ENCODE measurements around the gene SMCR8.
"Not testable (repeated sequence)": the region's sequence is repeated elsewhere in the genome, so short reads cannot be mapped to it uniquely, and the experiment has no call there.

Gene SMCR8

GRCh38 chr17:18360518-18360917 lies 45.4 kb downstream of the SMCR8 start:
- DNase-seq (ENCODE audit: low read depth): no peak

- no peak for DNase-seq (ENCODE audit: low read depth)
Measured at GRCh38 chr17:18361837-18362697, 47.0 kb downstream of the SMCR8 start.

GRCh38 chr17:18362698-18363100 lies 47.6 kb downstream of the SMCR8 start:
- no peak for DNase-seq (ENCODE audit: low read depth)

- DNase-seq (ENCODE audit: low read depth): peak; percentile 86
Measured at GRCh38 chr17:18363101-18364049, 48.3 kb downstream of the SMCR8 start, which contains the start of gene SHMT1. TSS of gene SHMT1 (minus strand) at chr17:18363550. CDS start at chr17:18355981, 7,569 bp downstream.

GRCh38 chr17:18364166-18364565 lies 49.1 kb downstream of the SMCR8 start:
- no peak for DNase-seq (ENCODE audit: low read depth)

- DNase-seq (ENCODE audit: low read depth): no peak
Measured at GRCh38 chr17:18368946-18369345, 53.9 kb downstream of the SMCR8 start.

- DNase-seq (ENCODE audit: low read depth): no peak
Measured at GRCh38 chr17:18370761-18371160, 55.7 kb downstream of the SMCR8 start.

GRCh38 chr17:18371455-18371854 lies 56.4 kb downstream of the SMCR8 start:
- DNase-seq (ENCODE audit: low read depth): no peak

- DNase-seq (ENCODE audit: low read depth): not testable (repeated sequence)
Measured at GRCh38 chr17:18373181-18373580, 58.1 kb downstream of the SMCR8 start.

GRCh38 chr17:18374216-18374615 lies 59.1 kb downstream of the SMCR8 start:
- no peak for DNase-seq (ENCODE audit: low read depth)

All from activated gamma-delta T cell treated with anti-CD3 and anti-CD28 coated beads, Interleukin-2, amount 50 U/mL, for 16 hours (primary cell).